PC-9 (cell line): ENCODE measurements around the gene KATNA1.

ENCODE experiments used
- EZH2 ChIP-seq: fragments of 200-600 bp; sonication (generic); IDR thresholded peaks from 2 replicates; pipeline ENCODE4 v1.8.0; 2017; ENCODE audit warnings: antibody characterized with exemption, low read depth
- TF ChIP-seq, protein P1 (sequence below): fragments of 200-600 bp; sonication (generic); conservative IDR thresholded peaks from 2 replicates; pipeline ENCODE4 v1.6.1; 2017; ENCODE audit warnings: mixed run types, antibody characterized with exemption, mild to moderate bottlenecking, moderate library complexity

DNA sequence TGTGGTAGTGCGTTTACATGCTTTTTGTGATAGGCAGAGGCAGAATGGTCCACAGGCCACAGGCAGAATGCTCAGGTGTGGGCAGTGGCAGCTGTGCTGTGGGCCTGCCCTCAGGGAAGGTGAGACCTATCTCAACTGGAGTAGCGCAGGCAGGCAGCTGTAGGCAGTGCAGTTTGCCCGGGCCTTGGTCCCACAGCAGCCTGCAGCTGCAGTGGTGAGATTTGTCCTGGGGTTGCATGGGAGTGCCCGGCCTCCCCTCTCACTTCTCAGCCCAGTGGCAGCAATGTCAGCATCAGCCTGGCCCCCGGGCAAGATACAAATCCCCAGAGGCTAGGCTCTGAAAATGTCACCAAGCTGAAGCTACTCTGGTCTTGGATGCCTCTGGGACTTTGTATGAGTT, 96.6 kb downstream of the KATNA1 start:
- TF ChIP-seq, protein P1, sequence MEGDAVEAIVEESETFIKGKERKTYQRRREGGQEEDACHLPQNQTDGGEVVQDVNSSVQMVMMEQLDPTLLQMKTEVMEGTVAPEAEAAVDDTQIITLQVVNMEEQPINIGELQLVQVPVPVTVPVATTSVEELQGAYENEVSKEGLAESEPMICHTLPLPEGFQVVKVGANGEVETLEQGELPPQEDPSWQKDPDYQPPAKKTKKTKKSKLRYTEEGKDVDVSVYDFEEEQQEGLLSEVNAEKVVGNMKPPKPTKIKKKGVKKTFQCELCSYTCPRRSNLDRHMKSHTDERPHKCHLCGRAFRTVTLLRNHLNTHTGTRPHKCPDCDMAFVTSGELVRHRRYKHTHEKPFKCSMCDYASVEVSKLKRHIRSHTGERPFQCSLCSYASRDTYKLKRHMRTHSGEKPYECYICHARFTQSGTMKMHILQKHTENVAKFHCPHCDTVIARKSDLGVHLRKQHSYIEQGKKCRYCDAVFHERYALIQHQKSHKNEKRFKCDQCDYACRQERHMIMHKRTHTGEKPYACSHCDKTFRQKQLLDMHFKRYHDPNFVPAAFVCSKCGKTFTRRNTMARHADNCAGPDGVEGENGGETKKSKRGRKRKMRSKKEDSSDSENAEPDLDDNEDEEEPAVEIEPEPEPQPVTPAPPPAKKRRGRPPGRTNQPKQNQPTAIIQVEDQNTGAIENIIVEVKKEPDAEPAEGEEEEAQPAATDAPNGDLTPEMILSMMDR = no peak
- no peak for TF ChIP-seq EZH2
